Endodermal cell (in vitro differentiated cells): ENCODE data around the gene CDH4. TPM values are rescaled to one million over a fixed set of nuclear protein-coding genes. Genes with fewer than 3 reads are reported as not detected.
A peak's percentile ranks its signal among the peaks of the same experiment; 100 is the strongest.

Source experiments
- DNase-seq: peaks from one replicate; pipeline ENCODE4 v3.0.0-alpha.2; 2017
- H3K27ac ChIP-seq: 2 replicates; pipeline ENCODE4 v1.5.1; 2013; ENCODE audit warnings: mild to moderate bottlenecking, low read depth, low read length, moderate library complexity
- H3K27me3 ChIP-seq: 2 replicates; pipeline ENCODE4 v1.6.1; 2013; ENCODE audit warnings: mild to moderate bottlenecking, low read length, moderate library complexity; ENCODE audit not compliant: insufficient read depth, control insufficient read depth, poor library complexity, severe bottlenecking
- H3K36me3 ChIP-seq: 2 replicates; pipeline ENCODE4 v1.7.0; 2013; ENCODE audit warnings: mild to moderate bottlenecking, low read length, moderate library complexity; ENCODE audit not compliant: control insufficient read depth, insufficient read depth
- H3K4me1 ChIP-seq: one replicate; pipeline ENCODE4 v1.7.0; 2013; ENCODE audit warnings: low read length; ENCODE audit not compliant: control insufficient read depth, insufficient read depth
- H3K4me3 ChIP-seq: 2 replicates; pipeline ENCODE4 v1.5.1; 2013; ENCODE audit warnings: mild to moderate bottlenecking, low read length, moderate library complexity
- H3K9ac ChIP-seq: 2 replicates; pipeline ENCODE4 v1.6.1; 2013; ENCODE audit warnings: mild to moderate bottlenecking, low read length, moderate library complexity; ENCODE audit not compliant: poor library complexity, severe bottlenecking; ENCODE audit errors: extremely low read depth
- H3K9me3 ChIP-seq: 2 replicates; pipeline ENCODE4 v1.6.1; 2013; ENCODE audit warnings: mild to moderate bottlenecking, low read length, moderate library complexity; ENCODE audit not compliant: control insufficient read depth
- H3K27ac Mint-ChIP-seq: 2 replicates; pipeline ENCODE4 v1.8.0; 2020; ENCODE audit warnings: mixed read lengths
- H3K27me3 Mint-ChIP-seq: 2 replicates; pipeline ENCODE4 v1.8.0; 2021; ENCODE audit warnings: mild to moderate bottlenecking, mixed read lengths; ENCODE audit not compliant: insufficient read depth
- H3K36me3 Mint-ChIP-seq: 2 replicates; pipeline ENCODE4 v1.8.0; 2020; ENCODE audit warnings: low read depth, mixed read lengths
- H3K4me1 Mint-ChIP-seq: 2 replicates; pipeline ENCODE4 v1.8.0; 2020; ENCODE audit warnings: mixed read lengths
- H3K4me3 Mint-ChIP-seq: 2 replicates; pipeline ENCODE4 v1.8.0; 2020; ENCODE audit warnings: mild to moderate bottlenecking, moderate library complexity, mixed read lengths
- H3K9me3 Mint-ChIP-seq: 2 replicates; pipeline ENCODE4 v1.8.0; 2020; ENCODE audit warnings: mild to moderate bottlenecking, mixed read lengths
- CTCF ChIP-seq: fragments of 200-600 bp; sonication (generic); conservative IDR thresholded peaks from 2 replicates; pipeline ENCODE4 v1.5.0; 2021; ENCODE audit warnings: antibody characterized with exemption, mild to moderate bottlenecking
- WGBS, 2 experiments: methylation state at CpG; one replicate each; pipeline versions ENCODE4 v1.1.5 to v1.1.7; 2013; ENCODE audit warnings: missing lambda C conversion rate in 2 of 2, mixed read lengths in 1 of 2; ENCODE audit not compliant: insufficient coverage in 1 of 2, insufficient read length in 1 of 2; 5-methylcytosine and 5-hydroxymethylcytosine counted together
- total RNA-seq, 2 donors: library from RNA; stranded (reverse); fragmentation: NEBNext Ultra II Directional in 1 of 2; extraction: Animal tissue kit (Norgen Biotek cat#: 25700) in 1 of 2; gene quantifications; 2 replicates in 1 of 2; 3 replicates in 1 of 2; pipeline ENCODE4 v1.2.1, GENCODE V29; 2021

CDH4 gene
- total RNA-seq, 2 donors from 2014 or later, result 1.8 to 5.8 TPM

GRCh38 chr20:61420056-61420455 lies 168.0 kb downstream of the CDH4 start:
- Histone ChIP-seq H3K27me3 (no peaks in the 10 kb centered on the region), H3K36me3 (no peaks in the 10 kb centered on the region), H3K9me3 (no peaks in the 10 kb centered on the region), H3K9ac (no peak overlapping the region), H3K27ac (no peak overlapping the region), H3K4me3 (no peak overlapping the region), H3K4me1 (no peaks in the 10 kb centered on the region)
- Mint-ChIP-seq H3K4me1 (no peaks in the 10 kb centered on the region), H3K27ac (no peak overlapping the region), H3K27me3 (peaks cover 33% of the 10 kb centered on the region), H3K9me3 (no peaks in the 10 kb centered on the region), H3K4me3 (no peak overlapping the region), H3K36me3 (no peaks in the 10 kb centered on the region)
- no peak for TF ChIP-seq CTCF
- WGBS, 2 experiments, result 84 to 94% methylated on average over 6 of the region's 6 CpGs
- no peak for DNase-seq

- WGBS, 2 experiments, result 88% methylated on average over 4 to 7 of the region's 7 CpGs
Observed at GRCh38 chr20:61420781-61421180, 168.7 kb downstream of the CDH4 start.

GRCh38 chr20:61422636-61423425 lies 170.8 kb downstream of the CDH4 start:
- Histone ChIP-seq H3K27me3 (no peaks in the 10 kb centered on the region), H3K27ac (no peak overlapping the region), H3K9ac (no peak overlapping the region), H3K36me3 (no peaks in the 10 kb centered on the region), H3K9me3 (no peaks in the 10 kb centered on the region), H3K4me1 (no peaks in the 10 kb centered on the region), H3K4me3 (no peak overlapping the region)
- Mint-ChIP-seq H3K27me3 (peaks cover 32% of the 10 kb centered on the region), H3K4me1 (no peaks in the 10 kb centered on the region), H3K4me3 (no peak overlapping the region), H3K36me3 (no peaks in the 10 kb centered on the region), H3K27ac (no peak overlapping the region), H3K9me3 (no peaks in the 10 kb centered on the region)
- 73 to 86% methylated on average over 11 to 13 of the region's 13 CpGs for WGBS, 2 experiments
- TF ChIP-seq CTCF, result no peak
- DNase-seq, result peak; percentile 72

More at GRCh38 chr20:61420781-61421180, 168.7 kb downstream of the CDH4 start:
- no peaks in the 10 kb centered on the region for H3K9me3 Mint-ChIP-seq
- no peaks in the 10 kb centered on the region for H3K36me3 ChIP-seq
- H3K27me3 ChIP-seq, result no peaks in the 10 kb centered on the region
- no peak overlapping the region for H3K27ac Mint-ChIP-seq
- no peak overlapping the region for H3K9ac ChIP-seq
- TF ChIP-seq CTCF, result no peak
- H3K4me1 ChIP-seq, result no peaks in the 10 kb centered on the region
- H3K4me1 Mint-ChIP-seq, result no peaks in the 10 kb centered on the region
- no peaks in the 10 kb centered on the region for H3K36me3 Mint-ChIP-seq
- H3K27me3 Mint-ChIP-seq, result peaks cover 29% of the 10 kb centered on the region
- H3K27ac ChIP-seq, result no peak overlapping the region
- no peak overlapping the region for H3K4me3 Mint-ChIP-seq
- DNase-seq, result no peak
- H3K9me3 ChIP-seq, result no peaks in the 10 kb centered on the region
- H3K4me3 ChIP-seq, result no peak overlapping the region
